Stromal cell of bone marrow (primary cell): ENCODE data around the gene CADM1.

Source experiments
- DNase-seq: peaks from one replicate; pipeline ENCODE4 v3.0.0-alpha.2; 2012; ENCODE audit warnings: low read depth

CADM1 gene

GRCh38 chr11:115398333-115399080, 105.7 kb downstream of the CADM1 start:
- no peak for DNase-seq

- DNase-seq: no peak
Observed at GRCh38 chr11:115396533-115396932, 107.7 kb downstream of the CADM1 start.

GRCh38 chr11:115393950-115394349, 110.3 kb downstream of the CADM1 start:
- DNase-seq: no peak

- no peak for DNase-seq
Observed at GRCh38 chr11:115391598-115391997, 112.6 kb downstream of the CADM1 start.

- DNase-seq: no peak
Observed at GRCh38 chr11:115391160-115391559, 113.1 kb downstream of the CADM1 start.

GRCh38 chr11:115390441-115390840, 113.8 kb downstream of the CADM1 start:
- no peak for DNase-seq

- DNase-seq: no peak
Observed at GRCh38 chr11:115389790-115390189, 114.4 kb downstream of the CADM1 start.

- DNase-seq: no peak
Observed at GRCh38 chr11:115385226-115385625, 119.0 kb downstream of the CADM1 start.

GRCh38 chr11:115384236-115384635, 120.0 kb downstream of the CADM1 start:
- no peak for DNase-seq

GRCh38 chr11:115383431-115383830, 120.8 kb downstream of the CADM1 start:
- no peak for DNase-seq

- DNase-seq: no peak
Observed at GRCh38 chr11:115379528-115379927, 124.7 kb downstream of the CADM1 start.

GRCh38 chr11:115378557-115378956, 125.7 kb downstream of the CADM1 start:
- DNase-seq: no peak

- DNase-seq: no peak
Observed at GRCh38 chr11:115377882-115378296, 126.3 kb downstream of the CADM1 start.

GRCh38 chr11:115368616-115369015, 135.6 kb downstream of the CADM1 start:
- no peak for DNase-seq

GRCh38 chr11:115366826-115367225, 137.4 kb downstream of the CADM1 start:
- DNase-seq: no peak

- DNase-seq: no peak
Observed at GRCh38 chr11:115365907-115366306, 138.3 kb downstream of the CADM1 start.

- no peak for DNase-seq
Observed at GRCh38 chr11:115364896-115365295, 139.3 kb downstream of the CADM1 start.

GRCh38 chr11:115363921-115364320, 140.3 kb downstream of the CADM1 start:
- DNase-seq: no peak

GRCh38 chr11:115363426-115363825, 140.8 kb downstream of the CADM1 start:
- DNase-seq: no peak

GRCh38 chr11:115362997-115363396, 141.2 kb downstream of the CADM1 start:
- no peak for DNase-seq

- DNase-seq: no peak
Observed at GRCh38 chr11:115361025-115361424, 143.2 kb downstream of the CADM1 start.

GRCh38 chr11:115360186-115360824, 143.9 kb downstream of the CADM1 start:
- DNase-seq: no peak

GRCh38 chr11:115357066-115357465, 147.1 kb downstream of the CADM1 start:
- DNase-seq: no peak
